H9 (cell line): ENCODE measurements around the gene CCDC93. TPM values are rescaled to one million over a fixed set of nuclear protein-coding genes. Genes with fewer than 3 reads are reported as not detected.

Experiments used
- DNase-seq: peaks from one replicate; pipeline ENCODE4 v3.0.0-alpha.2; 2017
- H2AFZ ChIP-seq: one replicate; pipeline ENCODE4 v1.6.1; 2013; ENCODE audit warnings: mild to moderate bottlenecking, low read length, control low read depth, moderate library complexity
- H2AK5ac ChIP-seq: 2 replicates; pipeline ENCODE4 v1.6.1; 2013; ENCODE audit warnings: low read length, control low read depth, mixed read lengths; ENCODE audit not compliant: insufficient read length
- H2BK120ac ChIP-seq: one replicate; pipeline ENCODE4 v1.6.1; 2013; ENCODE audit warnings: low read depth, mild to moderate bottlenecking, low read length, control low read depth, inconsistent platforms; ENCODE audit not compliant: poor library complexity, severe bottlenecking
- H2BK12ac ChIP-seq: 2 replicates; pipeline ENCODE4 v1.6.1; 2013; ENCODE audit warnings: low read length, control low read depth, mixed read lengths, low read depth; ENCODE audit not compliant: insufficient read length
- H2BK15ac ChIP-seq: 2 replicates; pipeline ENCODE4 v1.6.1; 2013; ENCODE audit warnings: low read depth, low read length, control low read depth
- H2BK20ac ChIP-seq: one replicate; pipeline ENCODE4 v1.6.1; 2013; ENCODE audit warnings: low read depth, mild to moderate bottlenecking, low read length, control low read depth, inconsistent platforms; ENCODE audit not compliant: poor library complexity, severe bottlenecking
- H2BK5ac ChIP-seq: 2 replicates; pipeline ENCODE4 v1.6.1; 2013; ENCODE audit warnings: low read length, control low read depth, mixed read lengths; ENCODE audit not compliant: insufficient read length
- H3K14ac ChIP-seq: 2 replicates; pipeline ENCODE4 v1.6.1; 2013; ENCODE audit warnings: low read length, control low read depth; ENCODE audit not compliant: insufficient read depth
- H3K18ac ChIP-seq: 2 replicates; pipeline ENCODE4 v1.6.1; 2013; ENCODE audit warnings: low read depth, mild to moderate bottlenecking, mixed read lengths, low read length, control low read depth; ENCODE audit not compliant: insufficient read length
- H3K23ac ChIP-seq: 2 replicates; pipeline ENCODE4 v1.6.1; 2013; ENCODE audit warnings: low read length, control low read depth, mixed read lengths, low read depth; ENCODE audit not compliant: insufficient read length
- H3K23me2 ChIP-seq: 2 replicates; pipeline ENCODE4 v1.6.1; 2013; ENCODE audit warnings: low read depth, mild to moderate bottlenecking, mixed read lengths, low read length, control low read depth; ENCODE audit not compliant: insufficient read length, poor library complexity, severe bottlenecking
- H3K27ac ChIP-seq: 2 replicates; pipeline ENCODE4 v1.5.1; 2013; ENCODE audit warnings: low read length, control low read depth, mixed read lengths, low read depth; ENCODE audit not compliant: insufficient read length
- H3K27me3 ChIP-seq: 2 replicates; pipeline ENCODE4 v1.6.1; 2013; ENCODE audit warnings: low read length, control low read depth, inconsistent platforms; ENCODE audit not compliant: insufficient read depth
- H3K4ac ChIP-seq: 2 replicates; pipeline ENCODE4 v1.6.1; 2013; ENCODE audit warnings: low read depth, mild to moderate bottlenecking, control low read depth, inconsistent platforms, low read length, moderate library complexity
- H3K4me1 ChIP-seq: 2 replicates; pipeline ENCODE4 v1.6.1; 2013; ENCODE audit warnings: low read length, control low read depth, inconsistent platforms; ENCODE audit not compliant: insufficient read depth
- H3K4me2 ChIP-seq: 2 replicates; pipeline ENCODE4 v1.6.1; 2013; ENCODE audit warnings: low read length, control low read depth, mixed read lengths; ENCODE audit not compliant: insufficient read length, insufficient read depth
- H3K56ac ChIP-seq: 2 replicates; pipeline ENCODE4 v1.6.1; 2013; ENCODE audit warnings: low read depth, mild to moderate bottlenecking, mixed read lengths, low read length, control low read depth; ENCODE audit not compliant: insufficient read length
- H3K79me1 ChIP-seq: 2 replicates; pipeline ENCODE4 v1.6.1; 2013; ENCODE audit warnings: low read depth, mild to moderate bottlenecking, moderate library complexity, low read length, control low read depth, inconsistent platforms; ENCODE audit not compliant: insufficient read depth, poor library complexity, severe bottlenecking
- H3K79me2 ChIP-seq: 2 replicates; pipeline ENCODE4 v1.6.1; 2013; ENCODE audit warnings: low read length, control low read depth, inconsistent platforms; ENCODE audit not compliant: insufficient read depth
- H3K9ac ChIP-seq: 2 replicates; pipeline ENCODE4 v1.6.1; 2013; ENCODE audit warnings: low read length, control low read depth, mixed read lengths; ENCODE audit not compliant: insufficient read length; ENCODE audit errors: extremely low read depth
- H3K9me3 ChIP-seq: one replicate; pipeline ENCODE4 v1.6.1; 2013; ENCODE audit warnings: low read depth, low read length, inconsistent platforms; ENCODE audit not compliant: control insufficient read depth
- H3T11ph ChIP-seq: one replicate; pipeline ENCODE4 v1.6.1; 2013; ENCODE audit warnings: mild to moderate bottlenecking, low read length, control low read depth, inconsistent platforms
- H4K20me1 ChIP-seq: one replicate; pipeline ENCODE4 v1.6.1; 2013; ENCODE audit not compliant: control insufficient read depth, insufficient read length, insufficient read depth
- H4K5ac ChIP-seq: 2 replicates; pipeline ENCODE4 v1.6.1; 2013; ENCODE audit warnings: low read depth, mild to moderate bottlenecking, mixed read lengths, low read length, control low read depth; ENCODE audit not compliant: insufficient read length
- H4K8ac ChIP-seq: replicated peaks from 2 replicates; pipeline ENCODE4 v1.6.1; 2013; ENCODE audit warnings: low read length, control low read depth, mixed read lengths, low read depth; ENCODE audit not compliant: insufficient read length
- H4K91ac ChIP-seq: 2 replicates; pipeline ENCODE4 v1.6.1; 2013; ENCODE audit warnings: low read depth, mild to moderate bottlenecking, moderate library complexity, mixed read lengths, low read length, control low read depth; ENCODE audit not compliant: insufficient read length
- H3K27ac Mint-ChIP-seq, 3 experiments: 2 replicates in 2 of 3; 3 replicates in 1 of 3; pipeline ENCODE4 v1.8.0; 2020 to 2021; ENCODE audit warnings: mixed read lengths in 3 of 3, mild to moderate bottlenecking in 1 of 3, moderate library complexity in 1 of 3
- H3K27me3 Mint-ChIP-seq: 2 replicates; pipeline ENCODE4 v1.8.0; 2021; ENCODE audit warnings: low read depth, mild to moderate bottlenecking, moderate library complexity, mixed read lengths
- H3K36me3 Mint-ChIP-seq, 3 experiments: 2 replicates in 2 of 3; 3 replicates in 1 of 3; pipeline ENCODE4 v1.8.0; 2020 to 2021; ENCODE audit warnings: low read depth in 3 of 3, mixed read lengths in 3 of 3; ENCODE audit not compliant: insufficient read depth in 1 of 3
- H3K4me1 Mint-ChIP-seq, 2 experiments: 2 replicates each; pipeline ENCODE4 v1.8.0; 2020; ENCODE audit warnings: mixed read lengths in 2 of 2
- H3K4me3 Mint-ChIP-seq, 2 experiments: 2 replicates in 1 of 2; 3 replicates in 1 of 2; pipeline ENCODE4 v1.8.0; 2020 to 2021; ENCODE audit warnings: mild to moderate bottlenecking in 2 of 2, mixed read lengths in 2 of 2, moderate library complexity in 1 of 2
- H3K9me3 Mint-ChIP-seq, 2 experiments: 2 replicates in 1 of 2; 3 replicates in 1 of 2; pipeline ENCODE4 v1.8.0; 2020; ENCODE audit warnings: mild to moderate bottlenecking in 2 of 2, mixed read lengths in 2 of 2, moderate library complexity in 1 of 2
- CTCF ChIP-seq: fragments of 200-600 bp; sonication (generic); conservative IDR thresholded peaks from 3 replicates; pipeline ENCODE4 v1.8.0; 2021; ENCODE audit warnings: antibody characterized with exemption, mild to moderate bottlenecking
- WGBS: extraction: QIAGEN DNeasy Blood & Tissue Kit; methylation state at CpG from one replicate; pipeline ENCODE4 v1.1.7; 2013; ENCODE audit warnings: missing lambda C conversion rate, low lambda C conversion rate, mixed read lengths; ENCODE audit not compliant: insufficient read length; ENCODE audit errors: extremely low coverage; 5-methylcytosine and 5-hydroxymethylcytosine counted together
- total RNA-seq: library from RNA; stranded (reverse); gene quantifications from 2 replicates; pipeline ENCODE4 v1.2.1, GENCODE V29; 2021

Gene CCDC93
- total RNA-seq, 1 experiment from 2014 or later: 16.4 TPM

GRCh38 chr2:117967977-117968718 is 45.7 kb downstream of the CCDC93 start:
- peaks cover 0 to 21% (median 5%) of the 10 kb centered on the region in 3 experiments; a peak in 4 of 7 replicates for H3K36me3 Mint-ChIP-seq
- Histone ChIP-seq H4K20me1 (no peaks in the 10 kb centered on the region), H3K23me2 (no peaks in the 10 kb centered on the region), H2BK20ac (no peak overlapping the region), H4K91ac (no peak overlapping the region), H3K4ac (no peak overlapping the region), H3K9me3 (no peaks in the 10 kb centered on the region), H3K4me2 (no peak overlapping the region), H3K27ac (no peak overlapping the region), H3K79me2 (no peaks in the 10 kb centered on the region), H2AK5ac (no peak overlapping the region), H2BK15ac (no peak overlapping the region), H2BK120ac (no peak overlapping the region), H3K79me1 (no peaks in the 10 kb centered on the region), H3K4me1 (no peaks in the 10 kb centered on the region), H4K5ac (no peak overlapping the region), H3K56ac (no peak overlapping the region), H3K27me3 (no peaks in the 10 kb centered on the region), H3T11ph (no peak overlapping the region), H2BK5ac (no peak overlapping the region), H3K18ac (no peak overlapping the region), H4K8ac (no peak overlapping the region), H3K23ac (no peak overlapping the region), H2BK12ac (no peak overlapping the region), H2AFZ (no peak overlapping the region), H3K14ac (no peak overlapping the region), H3K9ac (no peak overlapping the region)
- no peak for TF ChIP-seq CTCF
- H3K27me3 Mint-ChIP-seq: no peaks in the 10 kb centered on the region
- no CpG with 5 or more reads among the region's 4 CpGs for WGBS
- H3K4me3 Mint-ChIP-seq: no peak overlapping the region
- no peak overlapping the region for H3K27ac Mint-ChIP-seq
- DNase-seq: no peak
- peaks cover 0 to 5% of the 10 kb centered on the region in 2 experiments; a peak in 2 of 4 replicates for H3K4me1 Mint-ChIP-seq
- H3K9me3 Mint-ChIP-seq: no peaks in the 10 kb centered on the region
